HFF-Myc (cell line): ENCODE data around the gene USF3.
A peak's percentile ranks its signal among the peaks of the same experiment; 100 is the strongest.

ENCODE experiments used
- DNase-seq: peaks from one replicate; pipeline ENCODE4 v3.0.0-alpha.2; 2011; ENCODE audit warnings: low read depth; ENCODE audit errors: extremely low read depth
- H3K4me3 ChIP-seq: replicated peaks from 2 replicates; pipeline ENCODE4 v1.5.1; 2011; ENCODE audit warnings: low read depth, mild to moderate bottlenecking, control low read depth, low read length
- TF ChIP-seq, protein P1 (sequence below): IDR thresholded peaks from 2 replicates; pipeline ENCODE4 v1.5.1; 2012; ENCODE audit warnings: mild to moderate bottlenecking, low read depth, low read length, control low read depth; ENCODE audit errors: missing control alignments

Gene USF3

GRCh38 chr3:113697500-113698090, 1.2 kb upstream of the USF3 start:
- DNase-seq = no peak
- H3K4me3 ChIP-seq = peak overlapping the region; percentile 72
- TF ChIP-seq, protein P1, sequence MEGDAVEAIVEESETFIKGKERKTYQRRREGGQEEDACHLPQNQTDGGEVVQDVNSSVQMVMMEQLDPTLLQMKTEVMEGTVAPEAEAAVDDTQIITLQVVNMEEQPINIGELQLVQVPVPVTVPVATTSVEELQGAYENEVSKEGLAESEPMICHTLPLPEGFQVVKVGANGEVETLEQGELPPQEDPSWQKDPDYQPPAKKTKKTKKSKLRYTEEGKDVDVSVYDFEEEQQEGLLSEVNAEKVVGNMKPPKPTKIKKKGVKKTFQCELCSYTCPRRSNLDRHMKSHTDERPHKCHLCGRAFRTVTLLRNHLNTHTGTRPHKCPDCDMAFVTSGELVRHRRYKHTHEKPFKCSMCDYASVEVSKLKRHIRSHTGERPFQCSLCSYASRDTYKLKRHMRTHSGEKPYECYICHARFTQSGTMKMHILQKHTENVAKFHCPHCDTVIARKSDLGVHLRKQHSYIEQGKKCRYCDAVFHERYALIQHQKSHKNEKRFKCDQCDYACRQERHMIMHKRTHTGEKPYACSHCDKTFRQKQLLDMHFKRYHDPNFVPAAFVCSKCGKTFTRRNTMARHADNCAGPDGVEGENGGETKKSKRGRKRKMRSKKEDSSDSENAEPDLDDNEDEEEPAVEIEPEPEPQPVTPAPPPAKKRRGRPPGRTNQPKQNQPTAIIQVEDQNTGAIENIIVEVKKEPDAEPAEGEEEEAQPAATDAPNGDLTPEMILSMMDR = no peak

- peak; percentile 96 for DNase-seq
- TF ChIP-seq, protein P1 = no peak
- peak overlapping the region; percentile 72 for H3K4me3 ChIP-seq
Measured at GRCh38 chr3:113696658-113697499, 437 bp upstream of the USF3 start.

- TF ChIP-seq, protein P1 = no peak
- H3K4me3 ChIP-seq = peak overlapping the region; percentile 72
- DNase-seq = no peak
Measured at GRCh38 chr3:113695431-113695785, 1.0 kb downstream of the USF3 start.

DNA sequence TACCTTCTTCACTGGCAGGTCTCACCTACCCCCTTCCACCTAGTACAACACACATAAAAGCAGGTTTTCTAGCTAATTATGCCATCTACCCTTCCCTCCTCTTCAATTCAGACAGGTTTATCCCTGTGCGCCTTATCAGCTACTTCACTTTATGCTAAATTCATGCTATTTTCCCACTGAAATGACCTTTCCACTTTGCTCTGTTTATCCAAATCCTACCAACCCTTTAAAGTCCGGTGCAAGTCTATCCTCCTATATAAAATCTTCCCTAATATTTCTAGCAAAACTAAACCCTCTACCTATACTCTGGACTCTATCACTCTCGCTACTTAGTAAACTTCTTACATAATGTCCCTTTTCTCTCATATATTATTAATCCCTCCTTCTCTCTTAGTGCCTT, 6.0 kb downstream of the USF3 start:
- TF ChIP-seq, protein P1 = no peak
- no peak for DNase-seq
- no peak overlapping the region for H3K4me3 ChIP-seq

- H3K4me3 ChIP-seq = no peak overlapping the region
- TF ChIP-seq, protein P1 = no peak
- no peak for DNase-seq
Measured at GRCh38 chr3:113685956-113686721, 10.3 kb downstream of the USF3 start.

DNA sequence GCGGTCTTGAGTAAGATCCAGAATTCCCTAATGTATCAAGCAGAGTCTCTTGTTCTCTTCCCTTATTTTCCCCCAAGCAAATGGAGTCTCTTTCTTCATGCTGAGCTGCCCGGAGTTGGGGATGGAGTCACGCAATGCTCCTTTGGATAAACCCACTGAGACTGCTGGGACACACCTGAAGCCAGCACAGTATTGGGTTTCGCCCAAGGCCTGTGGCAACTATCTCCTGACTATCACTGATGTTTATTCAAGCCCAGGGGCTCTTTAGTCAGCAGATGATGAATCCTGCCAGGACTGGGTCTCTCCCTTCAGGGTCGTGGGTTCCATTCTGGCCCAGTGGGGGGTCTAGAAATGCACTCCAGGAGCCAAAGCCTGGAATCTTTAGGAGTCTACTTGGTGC, 11.3 kb downstream of the USF3 start:
- no peak overlapping the region for H3K4me3 ChIP-seq
- DNase-seq = no peak
- TF ChIP-seq, protein P1 = no peak
